ENCODE results near the gene ZFP69B. TPM values are rescaled to one million over a fixed set of nuclear protein-coding genes. Genes with fewer than 3 reads are reported as not detected.

Gene ZFP69B
- polyA plus RNA-seq, 2 of the 4 experiments (the other 2 are of a cell fraction) = 1.9 to 3.0 TPM

DNA sequence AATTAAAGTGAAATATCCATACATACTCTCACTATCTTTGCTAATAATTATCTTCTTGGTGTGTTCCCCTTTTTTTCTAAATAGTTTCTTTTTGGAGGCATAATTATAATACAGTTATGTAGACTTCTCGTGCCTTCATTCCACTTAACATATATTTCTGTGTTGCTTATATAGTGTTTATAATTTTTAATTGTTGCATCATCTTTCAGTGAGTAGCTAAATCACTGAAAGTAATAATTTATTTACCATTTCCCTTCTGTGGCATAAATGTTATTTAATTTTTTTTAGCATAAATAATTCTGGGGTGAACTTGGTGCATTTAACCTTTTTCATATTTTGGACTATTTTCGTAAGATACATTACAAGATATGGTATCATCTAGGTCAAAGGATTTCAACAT is 38.4 kb upstream of the ZFP69B start:
- H3K9me3 ChIP-seq = no peaks in the 10 kb centered on the region
- CTCF ChIA-PET = interaction anchor here (0.8 to 1.5 kb wide), 2 partner anchors 96 to 333 kb away, joined by 3 to 4 read pairs; no protein-coding TSS in a partner anchor
- POLR2A ChIA-PET = no interaction called here
- H3K4me2 ChIP-seq = no peak overlapping the region
- H3K4me1 ChIP-seq = no peaks in the 10 kb centered on the region
- no peak for DNase-seq (ENCODE audit: low read depth in 1 of 2, low spot score in 1 of 2)
- no peak for FAIRE-seq
- no peak for ATAC-seq
- 87% methylated on average over 2 of the region's 2 CpGs for WGBS (ENCODE audit: missing lambda C conversion rate)
- H3K27ac ChIP-seq = no peak overlapping the region
- TF ChIP-seq JUN (IDR thresholded peaks at IDR 0.05) (no peak), CEBPB (IDR thresholded peaks at IDR 0.05) (no peak), ZNF302 (CRISPR knock-in tag; IDR thresholded peaks at IDR 0.05) (no peak), HDAC2 (IDR thresholded peaks at IDR 0.05) (no peak), E2F6 (IDR thresholded peaks at IDR 0.05; ENCODE audit: borderline replicate concordance, low read depth) (no peak), MYC (IDR thresholded peaks at IDR 0.05; ENCODE audit: borderline replicate concordance, low read length) (no peak), MAZ (IDR thresholded peaks at IDR 0.05; ENCODE audit: borderline replicate concordance, low read depth, low read length) (no peak), FOSB (CRISPR knock-in tag; IDR thresholded peaks at IDR 0.05) (no peak), RFX5 (IDR thresholded peaks at IDR 0.05) (no peak)
- TF ChIP-seq, protein P1, sequence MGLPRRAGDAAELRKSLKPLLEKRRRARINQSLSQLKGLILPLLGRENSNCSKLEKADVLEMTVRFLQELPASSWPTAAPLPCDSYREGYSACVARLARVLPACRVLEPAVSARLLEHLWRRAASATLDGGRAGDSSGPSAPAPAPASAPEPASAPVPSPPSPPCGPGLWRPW (IDR thresholded peaks at IDR 0.05) = no peak
- TF ChIP-seq, protein P2, sequence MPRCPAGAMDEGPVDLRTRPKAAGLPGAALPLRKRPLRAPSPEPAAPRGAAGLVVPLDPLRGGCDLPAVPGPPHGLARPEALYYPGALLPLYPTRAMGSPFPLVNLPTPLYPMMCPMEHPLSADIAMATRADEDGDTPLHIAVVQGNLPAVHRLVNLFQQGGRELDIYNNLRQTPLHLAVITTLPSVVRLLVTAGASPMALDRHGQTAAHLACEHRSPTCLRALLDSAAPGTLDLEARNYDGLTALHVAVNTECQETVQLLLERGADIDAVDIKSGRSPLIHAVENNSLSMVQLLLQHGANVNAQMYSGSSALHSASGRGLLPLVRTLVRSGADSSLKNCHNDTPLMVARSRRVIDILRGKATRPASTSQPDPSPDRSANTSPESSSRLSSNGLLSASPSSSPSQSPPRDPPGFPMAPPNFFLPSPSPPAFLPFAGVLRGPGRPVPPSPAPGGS (IDR thresholded peaks at IDR 0.05) = no peak
- H3K4me3 ChIP-seq = no peak overlapping the region

GRCh38 chr1:40413527-40414252 is 36.6 kb upstream of the ZFP69B start:
- DNase-seq (ENCODE audit: low read depth in 1 of 2, low spot score in 1 of 2) (no peak), FAIRE-seq (no peak), ATAC-seq (no peak)
- ChIA-PET CTCF (no interaction called here), POLR2A (no interaction called here)
- TF ChIP-seq RARB (CRISPR knock-in tag; IDR thresholded peaks at IDR 0.05) (no peak), RNF2 (IDR thresholded peaks at IDR 0.05; ENCODE audit: borderline replicate concordance, low read depth) (no peak), HOXB5 (CRISPR knock-in tag; IDR thresholded peaks at IDR 0.05) (no peak), HDAC2 (IDR thresholded peaks at IDR 0.05) (no peak), POLR2A (IDR thresholded peaks at IDR 0.05; ENCODE audit: low read length) (no peak), BHLHE40 (IDR thresholded peaks at IDR 0.05; ENCODE audit: low read depth, low read length) (no peak), CBX2 (IDR thresholded peaks at IDR 0.05; ENCODE audit: borderline replicate concordance, low read depth) (no peak), TFCP2L1 (CRISPR knock-in tag; IDR thresholded peaks at IDR 0.05) (no peak), EP300 (IDR thresholded peaks at IDR 0.05) (no peak), FOSB (CRISPR knock-in tag; IDR thresholded peaks at IDR 0.05) (no peak), JUNB (IDR thresholded peaks at IDR 0.05) (no peak), CBX8 (IDR thresholded peaks at IDR 0.05) (no peak), E2F6 (IDR thresholded peaks at IDR 0.05; ENCODE audit: borderline replicate concordance, low read depth) (no peak), CHD2 (IDR thresholded peaks at IDR 0.05; ENCODE audit: low read length, partially characterized antibody) (no peak), RCOR1 (IDR thresholded peaks at IDR 0.05; ENCODE audit: low read depth, low read length) (no peak)
- TF ChIP-seq, protein P3, sequence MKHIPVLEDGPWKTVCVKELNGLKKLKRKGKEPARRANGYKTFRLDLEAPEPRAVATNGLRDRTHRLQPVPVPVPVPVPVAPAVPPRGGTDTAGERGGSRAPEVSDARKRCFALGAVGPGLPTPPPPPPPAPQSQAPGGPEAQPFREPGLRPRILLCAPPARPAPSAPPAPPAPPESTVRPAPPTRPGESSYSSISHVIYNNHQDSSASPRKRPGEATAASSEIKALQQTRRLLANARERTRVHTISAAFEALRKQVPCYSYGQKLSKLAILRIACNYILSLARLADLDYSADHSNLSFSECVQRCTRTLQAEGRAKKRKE (CRISPR knock-in tag; IDR thresholded peaks at IDR 0.05; ENCODE audit: low read depth) = no peak
- TF ChIP-seq, protein P1 (IDR thresholded peaks at IDR 0.05) = no peak
- H3K9me3 ChIP-seq = no peaks in the 10 kb centered on the region
- no peak overlapping the region for H3K4me2 ChIP-seq
- 84% methylated on average over 6 of the region's 6 CpGs for WGBS (ENCODE audit: missing lambda C conversion rate)
- no peak overlapping the region for H3K27ac ChIP-seq
- H3K4me1 ChIP-seq = no peaks in the 10 kb centered on the region
- no peak overlapping the region for H3K4me3 ChIP-seq

Measured in A549 (cell line).